GM21528 (cell line): ENCODE data around the gene GABPA.
A peak's percentile ranks its signal among the peaks of the same experiment; 100 is the strongest.
"Not testable (repeated sequence)": the region's sequence is repeated elsewhere in the genome, so short reads cannot be mapped to it uniquely, and the experiment has no call there.

ENCODE experiments used
- ATAC-seq: cut with Tn5 transposase; IDR thresholded peaks from one replicate; pipeline ENCODE4 v1.9.1; 2021; ENCODE audit warnings: mild to moderate bottlenecking, moderate library complexity; ENCODE audit not compliant: unreplicated experiment, low FRiP score

The GABPA gene

GRCh38 chr21:25734904-25735645 lies at the start of gene GABPA, which contains the start of gene ATP5PF:
GABPA (plus strand) TSS chr21:25734972; CDS start chr21:25741599, 6,627 bp downstream.
ATP5PF (minus strand) TSS chr21:25734904; CDS start chr21:25729794, 5,110 bp downstream.
- peak; percentile 89 for ATAC-seq

DNA sequence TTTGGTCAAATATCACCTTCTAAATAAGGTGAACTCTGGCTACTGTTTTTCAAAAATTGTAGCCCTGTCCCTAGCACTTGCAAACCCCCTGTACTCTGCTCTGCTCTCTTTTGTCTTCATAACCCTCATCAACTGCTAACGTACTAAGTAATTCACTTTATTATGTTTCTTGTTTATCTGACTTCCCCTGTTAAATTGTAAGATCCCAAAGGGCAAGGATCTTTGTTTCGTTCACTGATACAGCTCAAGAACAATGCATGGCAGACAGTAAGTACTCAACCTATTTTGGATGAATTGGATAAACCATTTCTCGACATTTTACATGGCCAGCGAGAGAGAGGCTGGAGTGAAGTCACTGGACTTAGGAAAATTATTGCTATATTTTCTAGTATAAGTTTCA lies 47.0 kb upstream of the GABPA start:
- no peak for ATAC-seq

- no peak for ATAC-seq
Observed at GRCh38 chr21:25688275-25689155, 46.3 kb upstream of the GABPA start.

DNA sequence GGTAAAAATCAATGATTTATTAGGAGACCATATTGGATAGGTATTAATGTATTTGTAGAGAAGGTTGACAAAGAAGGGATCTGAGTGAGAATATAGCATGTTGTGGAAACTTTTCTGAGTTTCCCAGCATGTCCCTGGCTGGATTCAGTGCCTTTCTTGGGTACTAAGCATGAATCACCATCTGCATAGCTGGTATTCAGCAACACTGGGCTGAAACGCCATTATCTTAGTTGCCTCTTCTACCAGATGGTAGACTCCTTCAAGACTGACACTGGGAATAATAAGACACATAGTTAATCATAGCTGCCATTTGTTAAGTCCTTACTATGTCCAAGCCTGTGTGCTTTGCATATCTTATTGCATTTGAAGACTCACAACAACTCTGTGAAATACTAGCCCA lies 45.5 kb upstream of the GABPA start:
- ATAC-seq = no peak

GRCh38 chr21:25691976-25692375 lies 42.8 kb upstream of the GABPA start:
- no peak for ATAC-seq

- not testable (repeated sequence) for ATAC-seq
Observed at GRCh38 chr21:25695461-25695860, 39.3 kb upstream of the GABPA start.

DNA sequence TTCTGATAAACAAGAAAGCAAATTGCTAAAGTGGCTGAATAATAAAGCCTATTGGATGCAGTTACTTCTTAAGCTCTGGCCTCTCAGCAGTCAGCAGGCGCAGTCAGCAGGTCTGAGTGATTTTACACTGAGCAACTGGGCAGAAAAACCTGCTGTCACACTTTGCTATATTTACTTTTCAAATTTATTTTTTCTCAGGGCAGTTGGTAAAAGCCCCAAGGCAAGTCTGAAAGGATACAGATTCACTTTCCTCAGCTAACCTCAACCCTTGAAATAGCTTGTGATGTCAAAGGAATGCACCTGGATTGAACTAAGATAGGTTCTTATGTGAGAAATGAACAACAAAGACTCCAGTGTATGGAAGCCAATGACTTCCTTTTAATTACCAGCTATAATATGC lies 34.0 kb upstream of the GABPA start:
- no peak for ATAC-seq

DNA sequence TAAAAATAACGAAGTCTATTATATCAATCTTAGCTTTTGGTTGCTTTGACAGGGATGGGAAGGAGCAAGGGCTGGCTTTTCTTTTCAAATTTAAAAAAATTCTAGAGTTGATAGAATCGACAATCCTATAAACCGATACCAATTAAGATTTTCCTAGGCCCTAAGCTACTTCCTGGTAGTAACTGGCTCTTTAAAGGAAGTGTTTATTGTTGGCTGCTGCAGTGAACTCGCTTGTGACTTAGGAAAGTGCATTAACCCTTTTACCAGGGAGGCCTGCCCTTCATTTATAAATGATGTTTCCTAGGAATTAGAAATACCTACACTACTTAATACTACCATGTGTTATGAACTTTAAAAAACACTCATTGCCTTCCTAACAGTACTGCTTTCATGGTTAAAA lies 33.2 kb upstream of the GABPA start:
- no peak for ATAC-seq

DNA sequence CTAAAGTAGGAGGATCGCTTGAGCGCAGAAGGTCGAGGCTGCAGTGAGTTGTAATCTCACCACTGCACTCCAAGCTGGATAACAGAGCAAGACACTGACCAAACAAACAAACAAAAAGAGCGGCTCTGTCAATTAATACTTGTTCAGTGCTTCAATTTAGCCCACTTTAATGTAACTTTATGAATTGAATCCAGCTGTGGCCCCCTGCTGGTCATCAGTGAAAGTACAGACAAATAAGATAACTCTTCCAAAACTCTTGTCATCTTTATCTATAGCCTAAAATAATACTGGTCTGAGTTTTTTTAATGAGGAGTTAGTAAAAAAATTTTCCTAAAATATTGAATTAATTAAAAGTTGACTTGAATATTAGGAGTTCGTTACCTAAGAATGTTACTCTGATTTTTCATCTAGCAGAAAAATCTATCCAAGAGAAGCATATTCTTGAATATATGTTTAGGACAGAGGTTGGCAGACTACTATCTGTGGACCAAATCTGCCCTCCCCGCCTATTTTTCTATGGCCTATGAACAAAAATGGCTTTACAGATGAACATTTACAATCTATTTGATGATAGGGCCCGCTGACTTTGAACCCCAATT lies 26.2 kb upstream of the GABPA start:
- ATAC-seq = no peak

- no peak for ATAC-seq
Observed at GRCh38 chr21:25709684-25710265, 25.0 kb upstream of the GABPA start.

DNA sequence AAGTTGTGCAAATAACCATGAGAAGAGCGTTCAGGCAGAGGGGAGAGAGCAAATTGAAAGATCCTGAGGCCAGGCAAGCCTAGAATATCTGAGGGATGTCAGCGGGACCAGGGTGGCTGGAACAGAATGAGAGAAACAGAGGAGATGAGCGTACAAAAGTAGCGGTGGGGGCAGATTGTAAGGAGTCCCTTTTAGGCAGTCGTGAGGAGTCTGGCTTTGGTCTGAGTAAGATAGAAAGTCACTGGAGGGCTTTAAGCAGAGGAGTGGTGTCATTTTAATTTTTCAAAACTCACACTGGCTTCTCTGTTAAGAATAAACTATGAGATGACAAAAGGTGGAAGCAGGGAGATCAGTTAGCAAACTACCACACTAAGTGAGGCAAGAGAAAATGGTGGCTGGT lies 24.2 kb upstream of the GABPA start:
- ATAC-seq = no peak

- not testable (repeated sequence) for ATAC-seq
Observed at GRCh38 chr21:25714066-25714465, 20.7 kb upstream of the GABPA start.

DNA sequence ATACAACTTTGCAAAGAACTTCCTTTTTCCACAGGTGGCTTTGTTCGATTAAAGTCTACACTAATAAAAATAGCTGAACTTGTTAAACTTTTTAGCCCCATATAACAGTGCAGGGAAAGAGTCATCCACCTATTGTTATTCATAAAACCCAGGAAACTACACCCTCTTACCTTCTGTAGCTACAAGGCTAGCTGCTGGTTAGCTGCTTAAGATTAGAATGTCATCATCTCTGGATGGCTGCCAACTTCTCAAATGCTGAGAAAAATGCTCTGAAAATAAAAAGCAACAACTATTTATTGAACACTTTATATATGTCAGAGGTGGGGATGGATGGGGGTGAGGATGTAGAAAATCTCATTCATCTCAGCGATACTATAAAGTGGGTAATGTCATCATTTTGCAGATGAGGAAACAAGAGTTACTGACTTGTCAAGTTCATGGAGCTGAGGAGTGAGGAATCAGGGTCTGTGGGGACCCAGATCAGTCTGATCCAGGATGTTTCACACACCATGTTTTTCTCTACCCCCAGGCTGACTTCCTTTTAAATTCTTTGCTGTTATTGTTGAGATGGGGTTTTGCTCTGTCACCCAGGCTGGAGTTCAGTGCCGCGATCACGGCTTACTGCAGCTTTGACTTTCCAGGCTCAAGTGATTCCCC lies 17.2 kb upstream of the GABPA start:
- no peak for ATAC-seq

DNA sequence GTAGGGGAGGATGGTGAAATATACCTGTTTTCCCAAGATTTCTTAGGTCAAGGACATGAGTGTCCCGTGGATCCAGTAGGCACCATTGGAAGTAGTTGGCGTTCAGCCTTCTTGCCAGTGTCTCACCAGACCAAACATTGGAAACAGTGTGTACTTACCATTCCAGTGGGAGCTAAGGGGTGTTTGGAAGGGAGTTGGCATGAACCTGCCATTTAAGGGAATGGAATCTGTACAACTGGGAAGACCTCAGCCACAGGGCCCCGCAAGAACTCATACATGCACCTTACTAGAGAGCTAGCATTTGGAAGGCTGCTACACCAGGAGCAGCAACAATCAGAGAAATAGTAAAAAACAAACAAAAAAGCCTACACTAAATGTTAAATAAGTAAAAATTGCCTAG lies 12.8 kb upstream of the GABPA start:
- ATAC-seq = no peak

DNA sequence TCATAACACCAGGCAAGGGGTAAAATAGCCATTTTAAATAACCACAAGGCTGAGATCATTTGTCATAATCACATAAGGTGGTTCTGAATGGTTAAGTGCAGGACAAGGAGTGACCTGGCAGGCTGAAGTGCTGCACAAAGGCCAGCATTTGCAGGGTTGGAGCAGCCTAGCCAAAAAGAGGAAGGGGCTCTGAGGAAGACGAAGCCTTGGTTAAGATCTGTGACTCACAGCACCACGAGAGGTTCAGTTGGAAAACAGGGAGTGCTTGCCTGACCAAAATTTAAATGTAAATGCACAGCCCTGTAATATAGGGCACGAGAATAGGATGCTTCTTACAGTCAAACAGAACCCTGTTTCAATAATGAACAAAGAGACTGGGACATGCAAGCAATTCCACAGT lies 12.1 kb upstream of the GABPA start:
- ATAC-seq = no peak

DNA sequence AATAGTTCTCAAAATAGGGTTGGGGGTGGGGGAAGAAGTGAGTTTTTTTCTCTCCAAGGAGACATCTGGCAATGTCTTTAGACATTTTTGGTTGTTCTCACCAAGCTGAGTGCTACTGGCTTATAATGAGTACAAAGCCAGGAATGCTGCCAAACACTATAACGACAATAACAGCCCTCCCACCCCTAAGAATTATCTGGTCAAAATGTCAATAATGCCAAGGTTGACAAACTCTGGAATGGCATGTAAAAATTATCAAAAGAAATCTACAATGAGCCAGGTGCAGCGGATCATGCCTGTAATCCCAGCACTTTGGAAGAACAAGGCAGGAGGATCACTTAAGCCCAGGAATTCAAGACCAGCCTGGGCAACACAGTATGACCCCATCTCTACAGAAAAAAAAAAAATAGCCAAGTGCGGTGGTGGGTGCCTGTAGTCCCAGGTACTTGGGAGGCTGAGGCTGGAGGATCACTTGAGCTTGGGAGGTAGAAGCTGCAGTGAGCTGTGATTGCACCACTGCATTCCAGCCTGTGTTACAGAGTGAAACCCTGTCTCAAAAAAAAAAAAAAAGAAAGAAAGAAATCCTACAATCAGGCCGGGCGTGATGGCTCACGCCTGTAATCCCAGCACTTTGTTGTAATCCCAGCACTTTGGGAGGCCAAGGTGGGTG lies 2.5 kb upstream of the GABPA start:
- ATAC-seq = no peak

DNA sequence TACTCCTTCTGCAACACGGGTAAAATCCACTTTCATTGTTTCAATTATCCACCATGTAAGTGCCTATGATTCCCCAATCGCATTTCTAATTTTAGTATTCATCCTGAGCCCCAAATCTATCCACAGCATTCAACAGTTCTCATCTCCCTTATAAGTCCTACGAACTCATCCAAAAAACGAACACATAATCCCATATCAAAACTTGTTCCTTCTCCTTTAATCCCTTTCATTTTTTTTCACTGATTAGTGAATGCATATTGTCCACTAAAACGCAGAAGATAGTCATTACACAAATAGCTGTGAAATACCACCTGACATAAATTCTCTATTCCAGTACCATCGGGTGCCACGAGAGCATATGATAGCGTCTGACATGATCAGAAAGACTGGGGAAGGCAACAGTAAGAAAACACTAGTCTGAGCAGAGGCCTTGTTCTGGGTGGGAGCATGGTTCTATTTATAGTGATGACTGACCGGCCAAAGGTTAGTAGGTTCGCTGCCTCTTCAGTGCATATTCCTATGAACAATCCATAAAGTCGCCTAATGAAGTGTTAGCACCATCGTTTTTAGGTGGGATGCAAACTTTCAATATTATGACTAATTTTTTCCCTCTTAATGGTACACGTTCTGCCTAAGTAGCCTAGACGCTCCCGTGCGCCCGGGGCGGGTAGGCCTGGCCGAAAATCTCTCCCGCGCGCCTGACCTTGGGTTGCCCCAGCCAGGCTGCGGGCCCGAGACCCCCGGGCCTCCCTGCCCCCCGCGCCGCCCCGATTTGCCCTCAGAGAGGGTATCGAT lies 716 bp upstream of the GABPA start:
- peak; percentile 14 for ATAC-seq

GRCh38 chr21:25734654-25734903 lies 193 bp upstream of the GABPA start:
- ATAC-seq = peak; percentile 14
